Measurements from ENCODE around the gene KIAA1671.

KIAA1671 gene

DNA sequence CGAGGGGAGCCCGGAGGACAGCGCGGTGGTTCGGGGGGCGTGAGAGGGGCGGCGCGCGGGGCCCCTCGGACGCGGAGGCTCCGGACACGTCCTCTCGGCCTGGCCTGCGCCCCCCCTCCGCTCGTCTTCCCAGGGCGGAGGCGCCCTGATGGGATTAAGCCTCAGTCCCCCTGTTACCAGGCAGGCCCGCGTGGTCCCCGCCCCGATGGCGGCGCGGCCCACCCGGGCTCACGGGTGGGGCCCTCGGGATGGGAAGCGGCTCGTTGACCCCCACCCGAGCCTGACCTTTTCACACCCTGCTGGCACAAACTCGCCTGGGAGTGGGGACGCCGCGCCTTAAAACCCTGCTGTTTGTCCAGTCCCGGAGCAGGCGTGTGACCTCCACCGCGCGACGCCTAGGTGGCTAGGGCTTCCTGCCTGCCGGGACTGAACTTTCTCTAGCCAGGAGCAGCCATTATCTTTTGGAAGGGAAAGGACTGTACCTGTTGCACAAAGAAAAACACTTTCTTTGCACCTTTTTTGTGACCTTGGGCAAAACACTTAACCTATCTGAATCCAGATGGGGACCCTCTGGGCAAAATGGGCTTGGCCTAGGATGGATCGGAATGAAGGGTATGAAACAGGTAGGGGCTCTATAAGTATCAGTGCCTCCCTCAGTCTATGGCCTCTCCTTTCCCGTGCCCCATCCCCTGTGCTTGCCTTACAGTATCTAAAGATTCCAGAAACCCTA, 1.0 kb downstream of the KIAA1671 start:
- no peak for FAIRE-seq

DNA sequence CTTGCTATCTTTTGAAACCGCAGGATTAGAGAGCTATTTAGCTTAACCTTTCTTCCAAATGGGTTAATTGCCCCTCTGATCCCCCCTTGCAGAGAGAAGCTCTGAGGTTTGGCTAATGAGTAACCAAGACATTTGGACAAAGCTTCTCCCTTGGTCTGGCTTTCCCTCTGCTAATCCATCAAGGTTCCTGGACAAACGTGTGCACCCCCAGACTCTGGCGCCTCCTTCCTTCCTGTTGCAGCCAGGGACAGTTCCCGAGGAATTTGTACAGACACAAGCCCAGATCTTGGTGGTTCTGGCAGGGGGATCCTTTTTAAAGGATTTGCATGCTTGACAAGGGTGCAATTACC, 1.6 kb downstream of the KIAA1671 start:
- no peak for FAIRE-seq

DNA sequence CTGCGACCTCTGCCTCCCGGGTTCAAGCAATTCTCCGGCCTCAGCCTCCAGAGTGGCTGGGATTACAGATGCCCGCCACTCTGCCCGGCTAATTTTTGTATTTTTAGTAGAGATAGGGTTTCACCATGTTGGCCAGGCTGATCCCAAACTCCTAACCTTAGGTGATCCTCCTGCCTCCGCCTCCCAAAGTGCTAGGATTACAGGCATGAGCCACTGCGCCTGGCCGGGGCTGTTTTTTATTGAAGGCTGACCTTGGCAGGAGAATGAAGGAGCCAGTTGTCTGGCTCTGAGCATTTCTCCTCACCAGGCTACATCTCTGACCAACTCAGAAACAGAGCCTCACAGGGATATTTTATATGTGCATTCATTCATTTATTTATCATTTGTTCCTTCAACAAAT, 2.3 kb downstream of the KIAA1671 start:
- no peak for FAIRE-seq

DNA sequence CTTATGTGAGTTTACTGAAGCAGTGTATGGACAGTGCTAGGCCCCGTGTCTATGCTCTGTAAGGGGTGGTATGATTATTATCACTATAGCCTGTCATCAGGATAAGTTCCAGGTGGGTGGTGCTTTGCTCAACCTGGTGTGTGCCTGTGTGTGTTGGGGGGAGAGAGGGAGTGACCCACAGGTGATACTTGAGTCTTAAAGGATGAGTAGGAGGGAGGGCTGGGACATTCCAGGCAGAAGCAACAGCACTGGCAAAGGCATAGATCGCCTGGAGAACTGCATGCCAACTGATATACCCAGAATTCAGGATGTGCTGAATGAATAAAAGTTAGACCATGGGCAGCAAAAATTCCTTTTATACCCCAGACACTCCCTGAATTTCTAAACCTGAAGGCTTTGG, 4.5 kb downstream of the KIAA1671 start:
- FAIRE-seq, result no peak

DNA sequence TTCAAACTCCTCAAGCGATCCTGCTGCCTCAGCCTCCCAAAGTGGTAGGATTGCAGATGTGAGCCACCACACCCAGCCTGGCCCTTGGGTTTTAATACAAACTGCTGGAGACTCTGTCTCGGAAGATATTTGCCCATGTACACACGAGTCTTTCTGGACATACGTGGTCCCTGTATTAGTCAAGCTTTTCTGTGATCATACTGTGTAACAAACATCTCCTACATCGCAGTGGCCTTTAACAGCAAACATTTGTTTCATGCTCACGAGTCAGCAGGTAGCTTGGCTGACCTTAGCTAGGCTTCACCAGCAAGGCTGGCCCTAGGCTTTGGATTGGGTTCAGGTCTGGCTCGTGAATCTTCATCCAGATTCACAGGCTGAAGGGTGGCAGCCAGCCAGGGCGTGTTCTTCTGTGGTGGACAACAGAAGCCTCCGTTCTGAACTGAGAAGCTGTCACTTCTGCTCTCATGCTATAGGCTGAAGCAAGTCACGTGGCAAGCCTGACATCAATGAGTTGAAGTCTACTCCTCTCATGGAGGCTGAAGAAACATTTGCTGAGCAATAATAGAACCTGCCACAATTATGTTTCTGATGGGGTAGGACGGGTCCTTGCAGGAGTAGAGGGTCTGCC, 8.8 kb downstream of the KIAA1671 start:
- no peak for FAIRE-seq

DNA sequence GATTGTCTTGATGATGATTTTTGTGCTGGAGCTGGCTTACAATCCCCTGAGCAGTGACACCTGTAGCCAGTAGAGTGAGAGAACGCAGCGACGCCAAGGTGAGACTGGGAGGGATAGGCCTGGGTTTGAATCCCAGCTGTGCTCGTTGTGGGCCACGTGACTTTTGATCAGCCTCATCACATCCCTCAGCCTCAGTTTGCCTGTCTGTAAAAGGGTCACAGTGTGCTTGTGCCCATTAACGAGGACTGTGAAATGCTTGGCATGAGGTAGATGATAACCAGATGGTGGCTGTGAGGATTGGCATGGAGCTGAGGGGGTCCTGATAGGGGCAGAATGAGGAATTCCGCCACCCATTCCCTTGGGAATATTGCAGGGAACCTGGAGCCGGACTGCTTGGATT, 9.6 kb downstream of the KIAA1671 start:
- FAIRE-seq, result no peak

DNA sequence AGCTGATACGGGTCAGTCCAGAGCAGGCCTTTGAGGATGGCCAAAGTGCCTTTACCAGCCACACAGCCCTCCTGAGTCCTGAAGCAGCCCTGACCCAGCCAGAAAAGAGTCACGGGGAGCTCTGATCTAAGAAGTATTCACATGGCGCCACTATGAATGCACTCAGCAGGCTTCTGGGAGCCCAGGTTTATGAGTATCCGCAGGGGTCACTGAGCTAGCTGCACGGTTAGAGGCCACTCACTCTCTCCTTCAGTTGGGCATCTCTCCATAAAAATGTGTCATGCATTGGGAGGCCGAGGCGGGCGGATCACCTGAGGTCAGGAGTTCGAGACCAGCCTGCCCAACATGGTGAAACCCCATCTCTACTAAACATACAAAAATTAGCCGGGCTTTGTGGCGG, 10.3 kb downstream of the KIAA1671 start:
- FAIRE-seq, result no peak

DNA sequence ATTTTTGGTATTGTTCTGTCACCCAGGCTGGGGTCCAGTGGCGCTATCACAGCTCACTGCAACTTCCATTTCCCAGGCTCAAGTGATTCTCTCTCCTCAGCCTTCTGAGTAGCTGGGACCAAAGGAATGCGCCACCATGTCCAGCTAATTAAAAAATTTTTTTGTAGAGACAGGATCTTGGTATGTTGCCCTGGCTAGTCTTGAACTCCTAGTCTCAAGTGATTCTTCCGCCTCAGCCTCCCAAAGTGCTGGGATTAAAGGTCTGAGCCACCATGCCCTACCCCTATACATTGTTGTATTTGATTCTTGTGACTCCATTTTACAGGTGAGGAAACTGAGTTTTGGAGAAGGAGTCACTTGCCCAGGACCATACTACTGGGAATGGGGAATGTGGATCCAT, 11.9 kb downstream of the KIAA1671 start:
- no peak for FAIRE-seq

DNA sequence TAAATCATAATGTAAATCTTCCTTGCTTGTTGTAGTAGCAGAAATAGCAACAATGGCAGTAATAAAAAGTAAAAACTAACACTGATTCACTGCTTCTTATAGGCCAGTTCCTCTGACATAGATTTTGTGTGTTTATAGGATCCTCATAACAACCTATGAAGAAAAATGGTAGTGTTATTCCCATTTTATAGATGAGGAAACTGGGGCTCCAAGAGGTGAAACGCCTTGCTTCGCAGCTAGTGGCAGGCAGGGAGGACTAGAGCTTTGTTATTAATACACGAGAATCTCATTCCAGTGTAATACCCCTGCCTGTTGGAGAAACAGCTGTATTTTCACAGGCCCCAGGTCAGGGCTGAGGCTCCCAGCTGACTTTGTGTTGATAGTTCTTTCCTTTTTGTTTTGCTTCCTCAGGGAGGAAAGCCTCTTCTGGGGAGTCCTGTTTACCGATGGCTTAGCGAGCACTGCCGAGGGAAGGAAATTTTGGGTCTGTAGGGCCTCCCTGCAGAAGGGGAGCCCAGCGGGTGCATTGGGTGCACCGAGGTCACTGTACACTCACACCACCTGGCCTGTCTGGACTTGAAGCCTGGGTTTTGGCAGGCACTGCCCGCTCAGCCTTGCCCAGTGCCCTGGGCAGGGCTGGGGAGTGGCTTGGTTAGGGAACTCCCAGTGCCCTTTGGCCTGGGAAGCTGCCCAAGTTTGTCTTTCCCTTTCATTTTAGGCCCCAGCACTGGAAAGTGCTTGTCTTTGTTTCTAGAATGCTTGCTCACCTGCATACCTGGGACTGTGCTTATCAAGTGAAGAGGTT, 13.5 kb downstream of the KIAA1671 start:
- FAIRE-seq, result no peak

DNA sequence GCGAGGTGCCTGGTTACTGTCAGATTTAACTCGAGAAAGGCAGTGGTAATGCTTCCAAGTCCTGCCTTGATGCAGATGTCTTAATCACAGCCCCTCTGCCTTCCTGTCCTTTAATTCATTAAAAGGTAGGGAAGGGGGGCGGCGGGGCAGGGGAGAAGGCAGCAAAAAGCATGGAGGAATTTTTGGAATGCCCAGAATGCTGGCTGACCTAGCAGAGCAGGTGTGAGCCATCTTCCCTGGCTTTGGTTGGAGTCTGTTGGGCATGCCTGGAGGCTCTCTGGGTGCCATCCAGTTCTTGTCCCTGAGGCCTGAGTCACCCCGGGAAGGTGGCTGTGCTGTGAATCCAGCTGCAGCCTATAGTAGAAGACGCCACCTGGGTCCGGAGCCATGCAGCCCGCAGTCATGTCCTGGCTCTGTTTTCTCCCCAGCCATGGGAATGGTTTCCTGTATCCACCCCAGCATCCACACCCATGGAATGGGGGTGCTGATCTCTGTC, 15.6 kb downstream of the KIAA1671 start:
- no peak for FAIRE-seq

DNA sequence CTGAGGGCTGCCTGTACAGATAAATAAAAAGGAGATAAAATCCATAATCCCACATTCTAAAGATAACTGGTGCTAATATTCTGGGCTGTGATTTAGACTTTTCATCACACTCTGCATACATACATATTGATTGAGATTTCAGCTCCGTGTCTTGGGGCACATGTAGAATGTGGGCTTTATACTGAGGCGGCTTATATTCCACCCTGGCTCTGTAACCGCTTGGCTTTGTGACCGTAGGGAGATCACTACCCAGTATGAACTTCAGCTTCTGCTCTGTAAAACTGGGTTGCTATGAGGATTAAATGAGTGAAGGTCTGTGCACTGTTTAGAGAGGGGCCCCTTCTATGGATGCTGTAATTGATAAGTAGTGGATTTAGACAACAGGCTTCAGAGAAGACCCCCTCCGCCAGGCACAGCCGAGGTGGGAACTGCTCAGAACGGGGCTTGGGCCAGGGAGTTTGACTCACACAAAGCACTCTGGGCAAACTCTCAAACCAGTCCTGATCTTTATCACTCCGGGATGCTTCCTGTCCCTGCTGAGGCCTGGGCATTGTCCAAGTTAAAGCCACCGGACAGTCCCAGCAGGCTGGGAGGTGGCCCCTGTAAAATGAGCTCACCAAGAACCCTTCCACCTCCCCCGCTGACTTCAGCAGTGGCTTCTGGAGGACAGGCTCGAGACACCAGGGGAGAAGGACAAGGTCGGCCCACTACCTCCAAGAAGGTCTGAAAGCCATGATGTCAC, 17.2 kb downstream of the KIAA1671 start:
- FAIRE-seq, result no peak

DNA sequence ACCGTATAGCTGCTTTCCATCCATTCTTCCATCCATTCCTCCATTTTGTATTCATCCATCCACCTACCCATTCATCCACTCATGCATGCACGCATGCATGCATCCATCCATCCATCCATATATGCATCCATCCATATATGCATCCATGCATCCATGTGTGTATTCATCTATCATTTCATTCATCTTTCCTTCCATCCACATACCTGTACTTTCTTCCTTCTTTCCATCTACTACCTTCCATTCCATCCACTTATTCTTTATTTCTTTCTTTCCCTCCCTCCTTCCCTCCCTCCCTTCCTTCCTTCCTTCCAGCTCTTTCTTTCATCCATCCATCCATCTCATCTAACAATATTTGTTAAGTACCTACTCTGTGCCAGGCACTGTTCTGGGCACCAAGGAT, 19.9 kb downstream of the KIAA1671 start:
- FAIRE-seq, result no peak

DNA sequence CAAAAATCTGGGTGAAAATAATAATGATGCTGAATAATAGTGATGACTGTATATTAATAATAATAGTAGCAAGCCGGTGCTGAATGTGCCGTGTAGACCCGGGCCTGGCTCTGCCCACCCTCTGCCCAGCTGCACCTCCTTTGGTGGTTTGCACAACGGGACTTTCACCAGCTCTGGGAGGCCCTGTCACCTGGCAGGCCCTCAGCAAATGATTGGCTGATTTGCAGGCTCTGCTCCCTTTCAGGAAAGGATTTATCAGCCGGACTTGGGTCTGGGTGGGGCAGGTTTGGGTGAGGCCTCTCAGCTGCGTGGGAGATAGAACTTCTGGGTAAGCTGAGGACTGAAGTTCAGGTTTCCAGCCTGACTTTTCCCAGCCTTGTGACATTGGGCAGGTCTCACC, 21.4 kb downstream of the KIAA1671 start:
- no peak for FAIRE-seq

DNA sequence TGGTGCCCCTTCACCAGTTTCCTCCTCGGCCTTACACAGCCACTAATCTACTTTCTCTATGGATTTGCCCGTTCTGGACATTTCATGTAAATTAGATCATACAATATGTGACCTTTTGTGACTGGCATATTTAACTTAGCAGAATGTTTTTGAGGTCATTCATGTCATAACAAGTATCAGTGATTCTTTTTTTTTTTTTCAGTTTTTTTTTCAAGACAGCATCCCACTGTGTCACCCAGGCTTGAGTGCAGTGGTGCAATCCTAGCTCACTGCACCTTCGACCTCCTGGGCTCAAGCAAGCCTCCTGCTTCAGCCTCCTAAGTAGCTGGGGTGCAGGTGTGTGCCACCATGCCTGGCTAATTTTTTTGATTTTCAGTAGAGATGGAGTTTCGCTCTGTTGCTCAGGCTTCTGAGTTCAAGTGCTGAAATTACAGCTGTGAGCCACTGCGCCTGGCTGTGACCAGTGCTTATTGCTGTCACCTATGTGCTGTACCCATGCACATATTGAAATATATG, 22.7 kb downstream of the KIAA1671 start:
- FAIRE-seq, result no peak

DNA sequence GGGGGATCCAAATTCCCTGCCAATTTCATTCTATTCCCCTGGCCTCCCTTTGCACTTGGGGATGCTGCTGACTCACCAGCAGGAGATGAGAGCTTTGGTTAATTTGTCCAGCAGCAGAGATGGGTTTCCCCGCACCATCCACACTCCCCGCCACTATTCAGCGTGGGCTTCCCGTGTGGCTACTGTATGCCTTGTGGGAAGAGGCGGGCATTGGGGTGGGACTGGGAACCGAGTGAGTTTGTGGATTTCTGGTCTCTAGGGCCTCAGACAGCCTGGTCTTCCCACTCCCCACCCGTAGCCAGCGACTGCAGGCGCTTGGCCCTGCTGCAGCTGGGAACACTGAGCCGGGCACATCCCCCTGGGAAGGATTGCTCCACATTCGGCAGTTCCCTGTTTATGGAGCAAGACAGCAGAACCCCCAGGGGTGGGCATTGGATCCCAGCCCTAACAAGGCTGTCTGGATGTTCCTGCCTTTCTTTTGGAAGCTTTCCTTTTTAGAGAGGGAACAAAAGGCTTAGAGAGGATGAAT, 23.4 kb downstream of the KIAA1671 start:
- FAIRE-seq, result no peak

DNA sequence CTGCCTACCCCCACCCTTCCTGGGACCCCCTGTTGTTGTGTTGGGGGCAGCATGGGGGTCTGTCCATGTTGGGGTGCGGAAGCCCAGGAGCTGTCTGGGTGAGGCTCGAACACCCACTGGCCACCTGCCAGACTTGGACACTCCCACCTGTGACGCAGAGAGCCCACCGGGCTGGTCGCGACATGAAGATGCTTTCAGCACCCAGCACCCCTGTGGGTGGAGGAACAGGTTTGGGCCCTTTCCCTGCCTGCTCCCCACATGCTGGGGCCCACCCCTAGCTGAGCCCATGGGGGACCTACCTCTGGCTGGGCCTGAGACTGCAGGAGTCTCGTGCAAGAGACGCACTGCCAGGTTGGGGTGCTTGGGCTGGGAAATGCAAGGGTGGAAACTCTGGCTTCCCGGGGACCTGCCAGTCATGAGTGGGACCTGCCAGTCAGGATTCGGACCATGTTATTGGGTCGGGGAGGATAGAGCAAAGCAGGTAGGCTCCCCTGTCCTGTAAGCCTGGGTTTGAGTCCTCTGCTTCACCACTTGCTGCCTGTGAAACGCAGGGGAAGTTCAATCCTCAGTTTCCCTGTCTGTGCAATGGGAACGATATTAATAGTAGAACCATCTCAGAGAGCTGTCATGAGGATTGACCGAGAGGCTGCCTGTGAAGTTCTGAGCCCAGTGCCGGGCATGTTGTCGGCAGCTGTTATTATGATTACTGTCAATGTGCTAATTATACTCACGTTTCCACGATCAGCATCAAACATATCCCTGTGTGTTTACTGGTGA, 24.1 kb downstream of the KIAA1671 start:
- no peak for FAIRE-seq

DNA sequence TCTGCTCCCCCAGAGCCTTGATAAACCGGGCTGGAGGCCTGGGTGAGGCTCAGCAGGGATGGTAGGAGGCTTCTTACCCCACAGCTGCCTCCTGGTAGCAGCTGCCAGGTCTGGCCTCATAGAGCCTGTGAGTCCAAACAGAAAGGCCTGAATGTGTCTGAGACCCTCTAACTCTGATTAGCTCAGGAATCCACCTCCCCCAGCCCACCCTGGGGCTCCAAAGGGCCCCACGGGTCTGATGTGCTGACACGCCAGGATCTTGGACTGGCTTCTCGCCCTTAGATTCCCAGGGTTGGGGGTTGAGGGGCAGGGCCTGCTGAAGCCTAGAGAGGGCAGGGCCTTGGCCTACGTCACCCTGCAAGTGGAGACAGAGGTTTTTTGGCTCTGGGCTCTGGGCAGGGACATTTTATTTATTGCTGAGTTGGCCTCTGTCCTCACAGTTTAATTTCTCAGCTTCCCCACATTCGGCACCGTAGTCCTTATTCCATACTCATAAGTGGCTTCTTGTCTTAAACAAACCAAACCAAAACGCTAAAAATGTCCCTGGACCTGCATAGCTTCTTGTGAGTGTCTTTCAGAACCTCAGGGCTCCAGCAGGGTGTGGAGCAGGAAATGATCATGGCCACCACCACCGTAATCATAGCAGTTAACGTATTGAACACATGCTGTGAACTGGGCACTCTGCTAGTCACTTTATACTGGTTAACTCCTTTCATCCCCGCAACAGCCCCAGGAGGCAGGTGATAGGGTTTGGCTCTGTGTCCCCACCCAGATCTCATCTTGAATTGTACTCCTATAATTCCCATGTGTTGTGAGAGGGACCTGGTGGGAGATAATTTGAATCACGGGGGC, 25.1 kb downstream of the KIAA1671 start:
- FAIRE-seq, result no peak

DNA sequence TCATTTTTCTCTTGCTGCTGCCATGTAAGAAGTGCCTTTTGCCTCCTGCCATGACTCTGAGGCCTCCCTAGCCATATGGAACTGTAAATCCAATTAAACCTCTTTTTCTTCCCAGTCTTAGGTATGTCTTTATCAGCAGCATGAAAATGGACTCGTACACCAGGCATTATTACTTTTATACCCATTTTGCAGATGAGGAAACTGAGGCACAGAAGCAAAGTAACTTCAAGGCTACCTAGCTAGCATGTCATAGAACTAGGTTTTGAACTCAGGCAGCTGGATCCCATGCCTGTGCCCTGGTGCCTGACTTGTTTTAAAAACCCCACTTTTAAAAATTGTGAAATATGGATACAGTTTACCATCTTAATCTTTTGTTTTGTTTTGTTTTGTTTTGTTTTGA, 25.8 kb downstream of the KIAA1671 start:
- no peak for FAIRE-seq

DNA sequence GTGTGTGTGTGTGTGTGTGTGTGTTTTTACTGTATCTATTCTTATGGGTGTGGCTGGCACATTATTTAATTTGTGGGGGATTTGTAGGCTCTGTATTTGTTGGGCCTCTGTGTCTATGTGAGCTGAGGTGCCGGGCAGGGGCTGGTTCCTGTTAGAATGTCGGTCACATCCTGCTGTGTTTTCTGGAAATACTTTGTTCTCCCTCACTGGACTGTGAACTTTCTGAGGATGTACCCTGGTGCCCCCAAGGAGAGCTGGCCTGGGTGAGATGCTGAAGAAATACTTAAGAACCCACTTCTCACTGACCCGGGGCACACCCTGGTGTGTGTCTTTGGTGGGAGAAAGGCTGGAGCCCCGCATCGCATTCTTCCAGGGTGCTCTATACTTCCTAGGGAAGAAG, 28.6 kb downstream of the KIAA1671 start:
- FAIRE-seq, result no peak

DNA sequence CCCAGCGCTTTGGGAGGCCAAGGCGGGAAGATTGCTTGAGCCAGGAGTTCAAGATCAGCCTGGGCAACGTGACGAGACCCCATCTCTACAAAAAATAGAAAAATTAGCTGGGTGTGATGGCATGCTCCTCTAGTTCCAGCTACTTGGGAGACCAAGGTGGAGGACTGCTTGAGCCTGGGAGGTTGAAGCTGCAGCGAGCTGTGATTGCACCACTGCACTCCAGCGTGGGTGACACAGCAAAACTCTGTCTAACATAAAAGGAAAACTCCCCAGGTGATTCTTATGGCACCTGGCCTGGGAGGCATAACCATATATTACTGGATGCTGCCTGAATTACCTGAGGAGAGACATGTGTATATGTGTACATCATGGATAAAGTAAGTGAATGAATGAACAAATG, 29.1 kb downstream of the KIAA1671 start:
- no peak for FAIRE-seq
